Mammary epithelial cell (primary cell): Measurements from ENCODE around the gene DAB2IP.

Experiments used
- CTCF ChIP-seq, 2 donors: IDR thresholded peaks in 1 of 2; conservative IDR thresholded peaks in 1 of 2; 2 replicates each; pipeline ENCODE4 v1.5.1; 2011 to 2012; ENCODE audit warnings: inconsistent platforms in 2 of 2, low read length in 2 of 2, mild to moderate bottlenecking in 2 of 2, control low read depth in 1 of 2, low read depth in 1 of 2; ENCODE audit not compliant: insufficient read depth in 1 of 2; ENCODE audit errors: extremely low read depth in 1 of 2
- EZH2 ChIP-seq: IDR thresholded peaks from 2 replicates; pipeline ENCODE4 v1.6.1; 2012; ENCODE audit warnings: low read length, inconsistent platforms, borderline replicate concordance

GRCh38 chr9:121660876-121661275, 9.4 kb downstream of the DAB2IP start:
- TF ChIP-seq CTCF (conservative IDR thresholded peaks at IDR 0.05 in 1 of 2, IDR thresholded peaks at IDR 0.05 in 1 of 2; ENCODE audit: extremely low read depth in 1 of 2, insufficient read depth in 1 of 2, low read depth in 1 of 2, low read length in 2 of 2) (no peak), EZH2 (no peak)
